ENCODE results near the gene CH25H. TPM values are rescaled to one million over a fixed set of nuclear protein-coding genes. Genes with fewer than 3 reads are reported as not detected.

CH25H gene
- total RNA-seq, 1 donor from 2014 or later = 1.7 TPM

GRCh38 chr10:89241486-89242344 lies 34.6 kb upstream of the CH25H start:
- H3K4me1 ChIP-seq = no peaks in the 10 kb centered on the region
- H3K27me3 ChIP-seq = no peaks in the 10 kb centered on the region
- H3K9me3 ChIP-seq = no peaks in the 10 kb centered on the region
- H3K4me3 ChIP-seq = no peak overlapping the region
- H3K27ac ChIP-seq = no peak overlapping the region
- peaks cover 12 to 13% of the 10 kb centered on the region in 2 donors for H3K36me3 ChIP-seq
- intact Hi-C loops (cut with DNase I) = no loop called here
- TF ChIP-seq CTCF (IDR thresholded peaks at IDR 0.05) = no peak
- no peak for DNase-seq (ENCODE audit: low spot score in 2 of 2)

GRCh38 chr10:89241026-89241425 lies 33.9 kb upstream of the CH25H start:
- no peak for TF ChIP-seq CTCF (IDR thresholded peaks at IDR 0.05)
- H3K27ac ChIP-seq = no peak overlapping the region
- H3K4me1 ChIP-seq = no peaks in the 10 kb centered on the region
- H3K36me3 ChIP-seq = peaks cover 12 to 13% of the 10 kb centered on the region in 2 donors
- H3K4me3 ChIP-seq = no peak overlapping the region
- DNase-seq (ENCODE audit: low spot score in 2 of 2) = no peak
- H3K9me3 ChIP-seq = no peaks in the 10 kb centered on the region
- intact Hi-C loops (cut with DNase I) = no loop called here
- H3K27me3 ChIP-seq = no peaks in the 10 kb centered on the region

GRCh38 chr10:89240519-89240918 lies 33.4 kb upstream of the CH25H start:
- H3K27ac ChIP-seq = no peak overlapping the region
- H3K4me1 ChIP-seq = no peaks in the 10 kb centered on the region
- H3K36me3 ChIP-seq = peaks cover 12 to 13% of the 10 kb centered on the region in 2 donors
- no peak for TF ChIP-seq CTCF (IDR thresholded peaks at IDR 0.05)
- no peak overlapping the region for H3K4me3 ChIP-seq
- intact Hi-C loops (cut with DNase I) = no loop called here
- no peaks in the 10 kb centered on the region for H3K27me3 ChIP-seq
- no peak for DNase-seq (ENCODE audit: low spot score in 2 of 2)
- no peaks in the 10 kb centered on the region for H3K9me3 ChIP-seq

GRCh38 chr10:89238956-89239644 lies 32.0 kb upstream of the CH25H start:
- Histone ChIP-seq H3K27ac (no peak overlapping the region), H3K9me3 (no peaks in the 10 kb centered on the region), H3K4me3 (no peak overlapping the region), H3K27me3 (no peaks in the 10 kb centered on the region), H3K4me1 (no peaks in the 10 kb centered on the region), H3K36me3 (peaks cover 12 to 13% of the 10 kb centered on the region in 2 donors)
- no peak for TF ChIP-seq CTCF (IDR thresholded peaks at IDR 0.05)
- no peak for DNase-seq (ENCODE audit: low spot score in 2 of 2)
- intact Hi-C loops (cut with DNase I) = no loop called here

GRCh38 chr10:89237849-89238248 lies 30.7 kb upstream of the CH25H start:
- H3K9me3 ChIP-seq = no peaks in the 10 kb centered on the region
- no peaks in the 10 kb centered on the region for H3K4me1 ChIP-seq
- H3K27ac ChIP-seq = no peak overlapping the region
- peaks cover 12 to 16% of the 10 kb centered on the region in 2 donors for H3K36me3 ChIP-seq
- no peak for DNase-seq (ENCODE audit: low spot score in 2 of 2)
- H3K27me3 ChIP-seq = no peaks in the 10 kb centered on the region
- no peak overlapping the region for H3K4me3 ChIP-seq
- TF ChIP-seq CTCF (IDR thresholded peaks at IDR 0.05) = no peak
- intact Hi-C loops (cut with DNase I) = no loop called here

Measured in ascending aorta (tissue), 2 donors.